Stimulated activated CD8-positive, alpha-beta memory T cell treated with anti-CD3 and anti-CD28 coated beads, Interleukin-4, amount 100 ng/mL, for 4 hours (primary cell): ENCODE results near the gene UBASH3B.
A peak's percentile ranks its signal among the peaks of the same experiment; 100 is the strongest.

Experiments used
- DNase-seq, 2 donors: peaks; one replicate each; pipeline ENCODE4 v3.0.0-alpha.2; 2020; ENCODE audit warnings: low read depth in 2 of 2, low spot score in 1 of 2

Gene UBASH3B

GRCh38 chr11:122751292-122752070, 96.0 kb downstream of the UBASH3B start:
- DNase-seq, result no peak

GRCh38 chr11:122754028-122754427, 98.5 kb downstream of the UBASH3B start:
- no peak for DNase-seq

GRCh38 chr11:122754553-122755322, 99.2 kb downstream of the UBASH3B start:
- no peak for DNase-seq

- DNase-seq, result no peak
Measured at GRCh38 chr11:122755409-122755808, 99.9 kb downstream of the UBASH3B start.

GRCh38 chr11:122755941-122756340, 100.4 kb downstream of the UBASH3B start:
- DNase-seq, result no peak

- DNase-seq, result peak in 1 of 2 donors; percentile 24
Measured at GRCh38 chr11:122756417-122756816, 100.9 kb downstream of the UBASH3B start.

- DNase-seq, result no peak
Measured at GRCh38 chr11:122757201-122757600, 101.7 kb downstream of the UBASH3B start.

GRCh38 chr11:122758339-122758738, 102.8 kb downstream of the UBASH3B start:
- no peak for DNase-seq

- DNase-seq, result no peak
Measured at GRCh38 chr11:122758974-122759373, 103.5 kb downstream of the UBASH3B start.

GRCh38 chr11:122763108-122763507, 107.6 kb downstream of the UBASH3B start:
- DNase-seq, result no peak

GRCh38 chr11:122764371-122765090, 109.0 kb downstream of the UBASH3B start:
- DNase-seq, result no peak

- no peak for DNase-seq
Measured at GRCh38 chr11:122765487-122766131, 110.1 kb downstream of the UBASH3B start.

GRCh38 chr11:122769126-122769780, 113.7 kb downstream of the UBASH3B start:
- DNase-seq, result no peak

- DNase-seq, result no peak
Measured at GRCh38 chr11:122772945-122773344, 117.4 kb downstream of the UBASH3B start.

- no peak for DNase-seq
Measured at GRCh38 chr11:122773781-122774266, 118.3 kb downstream of the UBASH3B start.

- DNase-seq, result no peak
Measured at GRCh38 chr11:122775675-122776271, 120.3 kb downstream of the UBASH3B start.

- DNase-seq, result no peak
Measured at GRCh38 chr11:122776546-122776945, 121.0 kb downstream of the UBASH3B start.

- DNase-seq, result no peak
Measured at GRCh38 chr11:122777343-122777742, 121.8 kb downstream of the UBASH3B start.

GRCh38 chr11:122778148-122778547, 122.6 kb downstream of the UBASH3B start:
- DNase-seq, result no peak

- DNase-seq, result no peak
Measured at GRCh38 chr11:122779047-122779629, 123.6 kb downstream of the UBASH3B start.
